LNCAP (cell line): ENCODE data around the gene ADGRB3.

ENCODE experiments used
- TF ChIP-seq, protein P1 (sequence below): fragments of 450-650 bp; IDR thresholded peaks from 2 replicates; pipeline ENCODE4 v1.5.1; 2017; ENCODE audit warnings: mild to moderate bottlenecking

ADGRB3 gene

DNA sequence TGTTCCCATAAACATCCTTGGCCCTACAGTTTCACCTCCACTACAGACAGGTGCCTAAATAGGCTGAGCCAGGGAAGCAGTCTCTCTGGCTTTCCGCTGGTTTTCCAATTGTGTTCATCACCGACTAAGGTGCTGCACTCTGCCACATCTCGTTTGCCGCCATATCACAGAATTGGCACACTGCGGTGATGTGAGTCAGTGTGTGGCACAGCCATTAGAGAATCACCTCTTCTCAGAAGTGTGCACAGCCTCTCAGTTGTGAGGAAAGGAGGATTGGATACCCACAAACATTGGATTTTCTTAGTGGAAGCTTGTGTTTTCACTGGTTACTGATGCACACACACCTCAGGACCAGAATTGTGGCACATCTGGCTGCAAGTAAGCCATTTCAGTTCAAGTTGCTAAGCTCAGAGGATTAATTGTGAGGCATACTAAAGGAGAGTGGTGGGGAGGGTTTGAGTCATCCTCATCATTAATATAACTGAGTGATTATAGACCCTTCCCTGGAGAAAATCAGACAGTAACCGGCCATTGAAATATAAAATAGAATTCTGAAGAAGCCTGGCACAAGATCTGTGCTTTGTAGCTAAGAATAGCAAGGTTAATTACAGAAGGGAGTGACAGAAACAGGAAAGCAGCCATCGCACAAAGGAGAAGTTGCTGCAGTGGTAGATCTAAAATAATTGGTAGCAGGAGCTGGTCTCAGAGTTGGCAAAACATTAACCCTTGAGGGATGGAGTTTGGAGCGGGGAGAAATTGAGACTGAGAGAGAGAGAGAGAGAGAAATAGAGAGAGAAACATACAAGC, 654.8 kb downstream of the ADGRB3 start:
- TF ChIP-seq, protein P1, sequence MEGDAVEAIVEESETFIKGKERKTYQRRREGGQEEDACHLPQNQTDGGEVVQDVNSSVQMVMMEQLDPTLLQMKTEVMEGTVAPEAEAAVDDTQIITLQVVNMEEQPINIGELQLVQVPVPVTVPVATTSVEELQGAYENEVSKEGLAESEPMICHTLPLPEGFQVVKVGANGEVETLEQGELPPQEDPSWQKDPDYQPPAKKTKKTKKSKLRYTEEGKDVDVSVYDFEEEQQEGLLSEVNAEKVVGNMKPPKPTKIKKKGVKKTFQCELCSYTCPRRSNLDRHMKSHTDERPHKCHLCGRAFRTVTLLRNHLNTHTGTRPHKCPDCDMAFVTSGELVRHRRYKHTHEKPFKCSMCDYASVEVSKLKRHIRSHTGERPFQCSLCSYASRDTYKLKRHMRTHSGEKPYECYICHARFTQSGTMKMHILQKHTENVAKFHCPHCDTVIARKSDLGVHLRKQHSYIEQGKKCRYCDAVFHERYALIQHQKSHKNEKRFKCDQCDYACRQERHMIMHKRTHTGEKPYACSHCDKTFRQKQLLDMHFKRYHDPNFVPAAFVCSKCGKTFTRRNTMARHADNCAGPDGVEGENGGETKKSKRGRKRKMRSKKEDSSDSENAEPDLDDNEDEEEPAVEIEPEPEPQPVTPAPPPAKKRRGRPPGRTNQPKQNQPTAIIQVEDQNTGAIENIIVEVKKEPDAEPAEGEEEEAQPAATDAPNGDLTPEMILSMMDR = no peak

- TF ChIP-seq, protein P1 = no peak
These were observed 658.4 kb downstream of the ADGRB3 start for GRCh38 chr6:69293471-69293870.

DNA sequence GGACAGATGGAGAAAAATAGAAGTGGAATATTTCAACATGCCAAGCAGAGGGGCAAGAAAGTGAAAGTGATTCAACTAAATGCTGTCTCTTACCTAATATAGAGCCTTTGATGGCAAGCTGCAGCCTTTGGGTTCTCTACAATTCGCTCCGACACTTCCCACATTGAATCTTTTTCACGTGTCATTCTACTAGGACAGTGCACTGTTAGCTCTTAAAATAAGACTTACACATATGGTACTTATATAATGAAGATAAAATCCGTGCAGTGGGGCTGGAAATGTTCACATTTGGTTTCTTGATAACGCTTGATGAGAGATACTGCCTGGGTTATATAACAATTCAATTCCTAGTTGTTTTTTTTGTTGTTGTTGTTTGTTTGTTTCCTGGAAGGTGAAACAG, 659.3 kb downstream of the ADGRB3 start:
- TF ChIP-seq, protein P1 = no peak

GRCh38 chr6:69294862-69295261, 659.8 kb downstream of the ADGRB3 start:
- TF ChIP-seq, protein P1 = no peak

- TF ChIP-seq, protein P1 = no peak
These were observed 668.3 kb downstream of the ADGRB3 start for GRCh38 chr6:69303382-69303781.

- TF ChIP-seq, protein P1 = no peak
These were observed 670.4 kb downstream of the ADGRB3 start for GRCh38 chr6:69305456-69305855.

DNA sequence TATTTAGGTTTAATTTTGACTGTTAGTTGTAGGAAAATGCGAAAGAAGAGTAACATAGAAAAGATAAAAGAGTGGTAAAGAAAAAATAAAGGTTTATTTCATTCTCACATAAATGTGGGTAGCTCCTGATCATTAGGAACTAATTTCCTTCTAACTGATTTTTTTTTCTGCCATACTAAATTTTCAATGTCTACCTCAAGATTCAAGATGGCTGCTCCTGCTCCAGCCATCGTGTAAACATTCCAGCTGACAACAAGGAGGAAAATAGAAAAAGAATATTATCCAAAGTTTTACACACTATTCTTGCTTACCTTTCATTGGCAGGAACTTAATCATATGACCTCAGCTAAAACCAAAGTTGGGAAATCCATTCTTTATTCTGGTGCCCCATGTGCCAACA, 673.5 kb downstream of the ADGRB3 start:
- TF ChIP-seq, protein P1 = no peak
